Stimulated activated naive B cell treated with anti-CD40 and anti-IgM and Interleukin-4, amounts not matched to agents 10 μg/mL and 1 μg/mL and 100 μg/mL, for 72 hours (primary cell): ENCODE data around the gene ADARB1.

Experiments used
- ATAC-seq, 2 donors: fragments of 150-1000 bp; cut with Tn5 transposase; replicated peaks; 2 replicates each; pipeline ENCODE4 v1.10.0; 2021; ENCODE audit warnings: moderate library complexity in 1 of 2
- DNase-seq: peaks from one replicate; pipeline ENCODE4 v3.0.0; 2021
- H3K27ac Mint-ChIP-seq: one replicate; pipeline ENCODE4 v1.8.0; 2022; ENCODE audit warnings: mild to moderate bottlenecking, mixed read lengths
- H3K27me3 Mint-ChIP-seq, 2 donors: one replicate each; pipeline ENCODE4 v1.8.0; 2022; ENCODE audit warnings: mixed read lengths in 2 of 2
- H3K36me3 Mint-ChIP-seq, 2 donors: one replicate each; pipeline ENCODE4 v1.8.0; 2022; ENCODE audit warnings: mixed read lengths in 2 of 2, mild to moderate bottlenecking in 1 of 2
- H3K4me1 Mint-ChIP-seq, 2 donors: one replicate each; pipeline ENCODE4 v1.8.0; 2022; ENCODE audit warnings: mixed read lengths in 2 of 2, mild to moderate bottlenecking in 1 of 2
- H3K4me3 Mint-ChIP-seq, 2 donors: one replicate each; pipeline ENCODE4 v1.8.0; 2022; ENCODE audit warnings: mild to moderate bottlenecking in 2 of 2, mixed read lengths in 2 of 2, moderate library complexity in 1 of 2
- H3K9me3 Mint-ChIP-seq, 2 donors: one replicate each; pipeline ENCODE4 v1.8.0; 2022; ENCODE audit warnings: mixed read lengths in 2 of 2, mild to moderate bottlenecking in 1 of 2

Gene ADARB1

DNA sequence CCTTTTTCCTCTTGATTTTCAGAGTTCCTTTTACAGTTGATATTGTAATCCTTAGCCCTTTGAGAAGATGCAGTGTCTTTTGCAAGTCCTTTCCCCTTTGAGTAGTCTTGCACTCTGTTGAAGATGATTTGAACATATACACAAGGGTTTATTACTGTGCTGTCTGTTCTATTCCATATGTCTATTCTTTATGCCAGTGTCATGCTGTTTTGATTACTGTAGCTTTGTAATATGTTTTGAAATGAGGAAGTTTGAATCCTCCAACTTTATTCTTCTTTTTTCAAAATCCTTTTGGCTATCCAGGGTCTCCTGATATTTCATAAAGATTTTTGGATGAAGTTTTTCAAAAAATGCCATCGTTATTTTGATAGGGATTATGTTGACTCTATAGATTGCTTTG, 112.3 kb downstream of the ADARB1 start:
- H3K27me3 Mint-ChIP-seq = no peaks in the 10 kb centered on the region
- H3K9me3 Mint-ChIP-seq = peaks cover 17 to 18% of the 10 kb centered on the region in 2 donors
- H3K36me3 Mint-ChIP-seq = peaks cover 62 to 76% of the 10 kb centered on the region in 2 donors
- H3K27ac Mint-ChIP-seq = no peak overlapping the region
- no peaks in the 10 kb centered on the region for H3K4me1 Mint-ChIP-seq
- DNase-seq (no peak), ATAC-seq (no peak)
- H3K4me3 Mint-ChIP-seq = no peak overlapping the region

DNA sequence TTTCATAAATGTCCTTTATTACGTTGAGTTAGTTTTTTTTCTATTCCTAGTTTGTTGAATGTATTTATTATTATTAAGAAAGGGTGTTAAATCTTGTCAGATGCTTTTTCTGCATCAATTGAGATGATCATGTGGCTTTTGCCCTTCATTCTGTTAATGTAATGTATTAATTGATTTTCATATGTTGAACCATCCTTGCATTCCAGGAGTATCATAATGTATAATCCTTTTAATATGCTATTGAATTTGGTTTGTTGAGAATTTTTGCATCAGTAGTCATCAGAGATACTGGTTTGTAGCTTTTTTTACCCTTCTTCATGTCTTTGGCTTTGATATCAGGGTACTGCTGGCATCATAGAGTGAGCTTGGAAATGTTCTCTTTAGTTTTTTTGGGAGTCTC, 113.3 kb downstream of the ADARB1 start:
- Mint-ChIP-seq H3K4me1 (no peaks in the 10 kb centered on the region), H3K27me3 (no peaks in the 10 kb centered on the region), H3K4me3 (no peak overlapping the region), H3K36me3 (peaks cover 68 to 75% of the 10 kb centered on the region in 2 donors), H3K9me3 (peaks cover 17 to 18% of the 10 kb centered on the region in 2 donors), H3K27ac (no peak overlapping the region)
- ATAC-seq = no peak
- DNase-seq = no peak

- Mint-ChIP-seq H3K4me3 (no peak overlapping the region), H3K9me3 (peaks cover 17 to 18% of the 10 kb centered on the region in 2 donors), H3K27ac (no peak overlapping the region), H3K4me1 (peaks cover 0 to 1% of the 10 kb centered on the region in 2 donors), H3K36me3 (peaks cover 76 to 89% of the 10 kb centered on the region in 2 donors), H3K27me3 (no peaks in the 10 kb centered on the region)
- no peak for DNase-seq
- no peak for ATAC-seq
Observed at GRCh38 chr21:45190013-45190412, 115.6 kb downstream of the ADARB1 start.

DNA sequence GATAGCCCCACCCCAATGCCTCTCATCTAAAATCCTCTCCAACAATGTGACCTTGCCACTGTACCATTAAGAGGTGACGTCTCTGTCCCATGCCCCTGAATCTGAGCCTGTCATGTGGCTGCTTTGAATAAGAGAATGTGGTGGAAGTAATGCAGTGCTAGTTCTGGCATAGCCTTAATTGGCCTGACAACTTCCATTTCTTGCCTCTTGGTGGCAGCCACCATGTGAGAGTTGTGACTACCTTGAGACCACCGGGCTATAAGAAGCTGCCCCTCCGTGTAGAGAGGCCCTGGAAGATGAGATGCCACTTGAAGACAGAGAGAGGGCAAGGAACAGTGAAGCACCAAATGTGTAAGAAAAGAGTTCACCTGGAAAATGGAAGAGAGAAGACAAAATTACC, 118.0 kb downstream of the ADARB1 start:
- no peaks in the 10 kb centered on the region for H3K27me3 Mint-ChIP-seq
- no peak for ATAC-seq
- DNase-seq = no peak
- H3K27ac Mint-ChIP-seq = no peak overlapping the region
- H3K9me3 Mint-ChIP-seq = peaks cover 8 to 11% of the 10 kb centered on the region in 2 donors
- H3K4me3 Mint-ChIP-seq = no peak overlapping the region
- H3K4me1 Mint-ChIP-seq = peaks cover 0 to 1% of the 10 kb centered on the region in 2 donors
- peaks cover 64 to 86% of the 10 kb centered on the region in 2 donors for H3K36me3 Mint-ChIP-seq

- Mint-ChIP-seq H3K4me3 (no peak overlapping the region), H3K4me1 (peaks cover 8 to 10% of the 10 kb centered on the region in 2 donors), H3K36me3 (peaks cover 55 to 79% of the 10 kb centered on the region in 2 donors), H3K27ac (no peak overlapping the region), H3K27me3 (no peaks in the 10 kb centered on the region), H3K9me3 (no peaks in the 10 kb centered on the region)
- DNase-seq (no peak), ATAC-seq (no peak)
Observed at GRCh38 chr21:45196620-45197019, 122.2 kb downstream of the ADARB1 start.

- Mint-ChIP-seq H3K4me3 (no peak overlapping the region), H3K4me1 (peaks cover 10 to 12% of the 10 kb centered on the region in 2 donors), H3K27me3 (no peaks in the 10 kb centered on the region), H3K27ac (no peak overlapping the region), H3K9me3 (no peaks in the 10 kb centered on the region), H3K36me3 (peaks cover 45 to 79% of the 10 kb centered on the region in 2 donors)
- no peak for ATAC-seq
- no peak for DNase-seq
Observed at GRCh38 chr21:45199201-45199600, 124.8 kb downstream of the ADARB1 start.

GRCh38 chr21:45200031-45200430, 125.7 kb downstream of the ADARB1 start:
- Mint-ChIP-seq H3K4me1 (peaks cover 10% of the 10 kb centered on the region in 2 donors), H3K27ac (peak overlapping the region; percentile 92), H3K9me3 (no peaks in the 10 kb centered on the region), H3K4me3 (no peak overlapping the region), H3K36me3 (peaks cover 46 to 78% of the 10 kb centered on the region in 2 donors), H3K27me3 (no peaks in the 10 kb centered on the region)
- ATAC-seq (no peak), DNase-seq (no peak)

GRCh38 chr21:45200581-45201296, 126.4 kb downstream of the ADARB1 start:
- peak overlapping the region; percentile 92 for H3K27ac Mint-ChIP-seq
- H3K4me1 Mint-ChIP-seq = peaks cover 10% of the 10 kb centered on the region in 2 donors
- H3K9me3 Mint-ChIP-seq = no peaks in the 10 kb centered on the region
- H3K27me3 Mint-ChIP-seq = no peaks in the 10 kb centered on the region
- no peak for ATAC-seq
- H3K4me3 Mint-ChIP-seq = no peak overlapping the region
- peaks cover 40 to 74% of the 10 kb centered on the region in 2 donors for H3K36me3 Mint-ChIP-seq
- no peak for DNase-seq

DNA sequence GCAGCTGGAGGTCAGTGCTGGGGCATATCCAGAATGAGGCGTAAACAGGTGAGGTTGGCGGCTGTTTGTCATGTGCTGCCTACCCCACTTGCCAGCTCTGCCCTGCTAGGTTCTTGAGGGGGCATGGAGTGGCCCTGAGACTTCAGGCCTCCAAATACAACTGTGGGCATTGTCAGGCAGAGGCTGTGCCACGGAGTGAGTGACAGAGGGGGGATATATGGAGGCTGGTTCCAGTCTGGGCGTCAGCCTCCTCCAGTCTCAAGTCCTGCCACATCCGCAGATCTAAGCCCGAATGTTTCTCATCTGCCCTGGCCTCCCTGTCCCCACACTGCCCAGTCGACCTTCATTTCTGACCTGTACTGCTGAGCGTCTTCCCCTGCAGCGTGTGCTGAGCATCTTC, 128.0 kb downstream of the ADARB1 start:
- no peak for ATAC-seq
- no peaks in the 10 kb centered on the region for H3K27me3 Mint-ChIP-seq
- no peak for DNase-seq
- H3K27ac Mint-ChIP-seq = peak overlapping the region; percentile 27
- H3K9me3 Mint-ChIP-seq = no peaks in the 10 kb centered on the region
- peaks cover 39 to 69% of the 10 kb centered on the region in 2 donors for H3K36me3 Mint-ChIP-seq
- peaks cover 13 to 17% of the 10 kb centered on the region in 2 donors for H3K4me1 Mint-ChIP-seq
- no peak overlapping the region for H3K4me3 Mint-ChIP-seq

- Mint-ChIP-seq H3K4me3 (no peak overlapping the region), H3K9me3 (no peaks in the 10 kb centered on the region), H3K36me3 (peaks cover 37 to 69% of the 10 kb centered on the region in 2 donors), H3K4me1 (peaks cover 14 to 22% of the 10 kb centered on the region in 2 donors), H3K27me3 (no peaks in the 10 kb centered on the region), H3K27ac (peak overlapping the region; percentile 59)
- ATAC-seq (no peak), DNase-seq (no peak)
Observed at GRCh38 chr21:45202889-45203288, 128.5 kb downstream of the ADARB1 start.

GRCh38 chr21:45203983-45204382, 129.6 kb downstream of the ADARB1 start:
- Mint-ChIP-seq H3K27me3 (no peaks in the 10 kb centered on the region), H3K4me3 (no peak overlapping the region), H3K9me3 (no peaks in the 10 kb centered on the region), H3K27ac (no peak overlapping the region), H3K4me1 (peaks cover 21 to 33% of the 10 kb centered on the region in 2 donors), H3K36me3 (peaks cover 38 to 71% of the 10 kb centered on the region in 2 donors)
- DNase-seq (no peak), ATAC-seq (no peak)

GRCh38 chr21:45204395-45204794, 130.0 kb downstream of the ADARB1 start:
- Mint-ChIP-seq H3K27ac (no peak overlapping the region), H3K4me3 (no peak overlapping the region), H3K9me3 (no peaks in the 10 kb centered on the region), H3K27me3 (no peaks in the 10 kb centered on the region), H3K36me3 (peaks cover 39 to 71% of the 10 kb centered on the region in 2 donors), H3K4me1 (peaks cover 24 to 37% of the 10 kb centered on the region in 2 donors)
- ATAC-seq = no peak
- DNase-seq = no peak

DNA sequence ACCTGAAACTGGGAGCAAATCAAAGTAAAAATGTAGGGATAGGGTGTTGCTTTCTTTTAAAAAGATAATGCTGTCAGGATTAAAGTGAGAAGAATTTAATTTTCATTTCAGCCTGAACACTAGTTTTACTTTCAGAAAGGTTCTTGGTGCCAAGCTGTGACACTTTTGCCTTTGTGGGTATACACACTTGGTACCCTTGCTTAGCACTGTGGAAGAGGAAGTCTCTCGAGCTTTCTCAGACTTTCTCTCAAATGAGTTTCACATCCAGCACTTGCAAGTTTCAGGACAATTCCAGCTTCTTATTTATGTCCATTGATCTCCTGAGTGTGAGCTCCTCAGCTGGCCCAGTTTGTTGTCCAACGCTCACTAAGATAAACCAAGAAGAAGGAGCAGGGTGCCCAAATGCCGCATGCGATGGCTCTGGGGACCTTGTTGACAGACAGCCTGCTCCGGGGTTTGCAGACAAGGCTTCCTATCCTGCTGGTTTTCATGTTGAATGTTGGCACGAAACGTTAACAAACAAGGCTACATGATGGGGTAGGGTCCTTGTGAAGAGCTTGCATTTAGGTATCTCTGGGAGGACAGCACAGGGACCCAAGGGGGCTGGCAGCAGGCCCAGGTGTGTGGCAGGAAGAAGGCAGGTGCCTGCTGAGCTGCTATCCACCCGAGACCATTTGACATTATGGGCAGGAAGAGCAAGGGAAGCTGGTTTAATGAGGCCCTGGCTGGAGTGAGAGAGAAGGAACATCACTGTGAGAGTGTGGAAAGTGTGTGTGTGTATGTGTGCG, 133.7 kb downstream of the ADARB1 start:
- Mint-ChIP-seq H3K36me3 (peaks cover 47 to 70% of the 10 kb centered on the region in 2 donors), H3K4me3 (peak overlapping the region in 1 of 2 donors; percentile 8), H3K9me3 (no peaks in the 10 kb centered on the region), H3K27me3 (no peaks in the 10 kb centered on the region), H3K4me1 (peaks cover 24 to 42% of the 10 kb centered on the region in 2 donors), H3K27ac (peak overlapping the region; percentile 10)
- ATAC-seq (peak; percentile 42 to 50), DNase-seq (no peak)

GRCh38 chr21:45208627-45208951, 134.2 kb downstream of the ADARB1 start:
- DNase-seq (no peak), ATAC-seq (no peak)
- no peak overlapping the region for H3K27ac Mint-ChIP-seq
- H3K9me3 Mint-ChIP-seq = no peaks in the 10 kb centered on the region
- no peaks in the 10 kb centered on the region for H3K27me3 Mint-ChIP-seq
- H3K4me3 Mint-ChIP-seq = peak overlapping the region in 1 of 2 donors; percentile 8
- peaks cover 47 to 65% of the 10 kb centered on the region in 2 donors for H3K36me3 Mint-ChIP-seq
- H3K4me1 Mint-ChIP-seq = peaks cover 24 to 42% of the 10 kb centered on the region in 2 donors

DNA sequence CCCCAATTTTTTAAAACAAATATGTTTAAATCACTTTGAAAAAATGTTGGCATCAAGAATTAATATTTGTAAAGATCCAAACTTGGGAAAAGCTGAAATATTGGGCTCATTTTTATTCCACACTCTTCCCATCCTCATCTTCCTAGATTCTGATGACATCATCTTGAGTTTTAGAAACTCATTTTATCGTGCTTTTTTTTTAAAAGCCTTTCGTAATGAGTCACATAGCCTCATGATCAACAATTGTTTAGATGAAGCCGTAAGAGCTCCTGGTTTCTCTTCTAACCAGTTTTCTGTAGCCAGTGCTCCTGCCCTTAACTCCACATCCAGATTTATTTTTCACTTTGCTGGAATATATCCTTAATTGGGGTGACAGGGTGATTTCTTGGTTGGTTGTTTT, 134.7 kb downstream of the ADARB1 start:
- Mint-ChIP-seq H3K36me3 (peaks cover 47 to 69% of the 10 kb centered on the region in 2 donors), H3K27me3 (no peaks in the 10 kb centered on the region), H3K4me1 (peaks cover 24 to 42% of the 10 kb centered on the region in 2 donors), H3K9me3 (no peaks in the 10 kb centered on the region), H3K27ac (no peak overlapping the region), H3K4me3 (no peak overlapping the region)
- ATAC-seq (no peak), DNase-seq (no peak)
